ENCODE data around the gene ABCC4. TPM values are rescaled to one million over a fixed set of nuclear protein-coding genes. Genes with fewer than 3 reads are reported as not detected.
A peak's percentile ranks its signal among the peaks of the same experiment; 100 is the strongest.

The ABCC4 gene
- total and polyA plus RNA-seq, 9 of the 15 experiments (the other 6 are each of a cell fraction or from before 2014, with no cell fraction given) = 9.4 to 46.1 (median 25.4) TPM

DNA sequence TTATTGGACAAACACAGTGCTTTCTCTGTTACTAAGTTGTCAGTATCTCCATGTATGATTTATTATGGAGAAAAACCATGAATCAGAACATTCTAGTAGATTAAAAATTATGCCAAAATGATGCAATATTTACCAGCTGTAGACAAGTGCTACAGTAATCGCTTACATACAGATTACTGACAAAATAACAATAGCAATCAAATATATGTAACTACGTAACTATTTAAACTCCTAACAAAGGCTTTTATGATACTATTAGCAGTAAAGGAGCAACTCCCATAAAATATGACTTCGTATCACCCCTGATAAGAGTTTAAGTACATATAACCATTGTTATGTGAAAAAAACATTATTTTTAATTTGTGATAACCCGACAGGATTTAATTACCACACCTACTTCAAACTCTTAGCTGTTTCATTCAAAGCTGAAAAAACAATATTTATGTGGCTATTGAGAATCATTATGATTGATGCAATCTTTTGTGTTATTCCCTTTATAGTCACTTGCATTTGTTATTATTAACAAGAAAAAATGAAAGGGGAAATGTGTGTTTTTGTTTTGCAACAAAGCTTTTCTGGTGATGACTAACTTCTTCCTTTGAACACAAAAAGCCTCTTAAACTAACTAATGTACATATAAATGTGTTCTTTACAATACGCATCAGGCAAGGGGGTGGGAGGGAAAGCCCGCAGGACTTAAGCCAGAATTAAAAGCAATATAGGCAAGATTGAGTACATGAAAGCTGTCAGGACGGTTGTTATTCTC is 147.4 kb downstream of the ABCC4 start:
- FAIRE-seq (no peak), DNase-seq (ENCODE audit: extremely low read depth in 1 of 4, low spot score in 3 of 4) (no peak), ATAC-seq (no peak)
- H3K4me1 ChIP-seq (replicated peaks in 1 of 2; ENCODE audit: control insufficient read depth in 2 of 2, insufficient read depth in 2 of 2, low read length in 2 of 2) = no peaks in the 10 kb centered on the region
- no peak overlapping the region for H3K27ac ChIP-seq (ENCODE audit: extremely low read depth, low read depth, low read length)
- 91% methylated on average over 7 of the region's 7 CpGs for whole genome bisulfite sequencing (ENCODE audit: insufficient coverage, low coverage, missing lambda C conversion rate)
- no peak overlapping the region for H3K9ac ChIP-seq (ENCODE audit: insufficient read depth in 1 of 2, low read depth in 2 of 2, low read length in 2 of 2)
- CTCF ChIA-PET (ENCODE audit: low intra/inter-chr PET ratio) = no interaction called here
- H3K9me3 ChIP-seq (replicated peaks; ENCODE audit: control insufficient read depth, insufficient read depth, low read depth, low read length) = no peaks in the 10 kb centered on the region
- H3K4me3 ChIP-seq = no peak overlapping the region
- no peak overlapping the region for H2AFZ ChIP-seq (ENCODE audit: low read depth, low read length)
- no peaks in the 10 kb centered on the region for H3K79me2 ChIP-seq (ENCODE audit: control insufficient read depth, insufficient read depth, low read length)
- no peak overlapping the region for H3K4me2 ChIP-seq (ENCODE audit: insufficient read depth, low read length)
- intact Hi-C loops (cut with micrococcal nuclease) (no loop called here), in situ Hi-C loops (cut with MboI) (no loop called here)
- BruUV-seq (replicated peaks) = no TSS peak
- TF ChIP-seq ATF3 (IDR thresholded peaks at IDR 0.05) (peak; percentile 50; the same call in 1 of the 2 replicates), ATF3 (CRISPR knock-in tag; conservative IDR thresholded peaks at IDR 0.05) (no peak), GABPB2 (CRISPR knock-in tag; conservative IDR thresholded peaks at IDR 0.05) (no peak), CEBPG (CRISPR knock-in tag; IDR thresholded peaks at IDR 0.05) (no peak), CEBPG (tag; conservative IDR thresholded peaks at IDR 0.05 in 1 of 2, IDR thresholded peaks at IDR 0.05 in 1 of 2) (peak in 1 of 2 experiments; percentile 19; a peak in 1 of 4 replicates)
- POLR2A ChIA-PET = interaction anchor here (0.6 to 1.4 kb wide), 3 partner anchors 11 to 148 kb away, joined by 3 read pairs; no protein-coding TSS in a partner anchor
- no peaks in the 10 kb centered on the region for H3K27me3 ChIP-seq (ENCODE audit: control insufficient read depth in 2 of 2, insufficient read depth in 2 of 2, low read length in 2 of 2)
- no peaks in the 10 kb centered on the region for H3K9me1 ChIP-seq (ENCODE audit: control insufficient read depth, insufficient read depth, low read length)
- H4K20me1 ChIP-seq (replicated peaks; ENCODE audit: control insufficient read depth, insufficient read depth, low read length) = no peaks in the 10 kb centered on the region
- H3K36me3 ChIP-seq (ENCODE audit: control insufficient read depth, insufficient read depth, low read length) = peaks cover 23% of the 10 kb centered on the region; the same call in 1 of the 3 replicates

Data from K562 (cell line).